NT2/D1 (cell line): Measurements from ENCODE around the gene TMEM205.
A peak's percentile ranks its signal among the peaks of the same experiment; 100 is the strongest.

Experiments
- SUZ12 ChIP-seq: IDR thresholded peaks from 2 replicates; pipeline ENCODE4 v1.6.1; 2011; ENCODE audit not compliant: insufficient read length, insufficient read depth; ENCODE audit errors: extremely low read depth
- YY1 ChIP-seq: IDR thresholded peaks from 2 replicates; pipeline ENCODE4 v1.6.1; 2011; ENCODE audit not compliant: insufficient read length, insufficient read depth
- ZNF274 ChIP-seq: IDR thresholded peaks from 2 replicates; pipeline ENCODE4 v1.6.1; 2011; ENCODE audit warnings: mild to moderate bottlenecking, low read depth, low read length

- no peak for TF ChIP-seq ZNF274
- TF ChIP-seq YY1 = peak; percentile 43
- TF ChIP-seq SUZ12 = no peak
Observed at GRCh38 chr19:11374433-11375142, 28.5 kb upstream of the TMEM205 start, which contains the start of gene SWSAP1.
